Karpas-422 (cell line): Measurements from ENCODE around the gene ANKRD60. TPM values are rescaled to one million over a fixed set of nuclear protein-coding genes. Genes with fewer than 3 reads are reported as not detected.

Source experiments
- total RNA-seq: library from RNA; depleted of rRNA; stranded (reverse); fragments of >200 nt; shearing (Covaris generic); gene quantifications from 2 replicates; pipeline ENCODE4 v1.2.3, GENCODE V29; 2014; ENCODE audit warnings: low replicate concordance; rRNA removed

ANKRD60 gene
- total RNA-seq, 1 experiment from 2014 or later = not detected

Other genes with a start within 250 kb of the ANKRD60 start
- gene RAB22A, start 81.1 kb upstream of the ANKRD60 start, total RNA-seq = 10.8 and 11.8 TPM in 2 replicates
- 11.1 and 12.8 TPM in 2 replicates for gene VAPB, start 160.6 kb upstream of the ANKRD60 start, total RNA-seq